Testis (tissue), 3 donors: Measurements from ENCODE around the gene ARRDC5. TPM values are rescaled to one million over a fixed set of nuclear protein-coding genes. Genes with fewer than 3 reads are reported as not detected.
"Not testable (repeated sequence)": the region's sequence is repeated elsewhere in the genome, so short reads cannot be mapped to it uniquely, and the experiment has no call there.

Source experiments
- DNase-seq: peaks from one replicate; pipeline ENCODE4 v3.0.0-alpha.2; 2019
- H3K27ac ChIP-seq, 2 donors: fragments of 200-600 bp; sonication (generic); one replicate each; pipeline ENCODE4 v1.5.1; 2019
- H3K27me3 ChIP-seq: fragments of 200-600 bp; sonication (generic); one replicate; pipeline ENCODE4 v1.5.1; 2019
- H3K36me3 ChIP-seq: fragments of 200-600 bp; sonication (generic); one replicate; pipeline ENCODE4 v1.5.1; 2017; ENCODE audit warnings: low read depth; ENCODE audit errors: missing control alignments
- H3K4me1 ChIP-seq: fragments of 200-600 bp; sonication (generic); one replicate; pipeline ENCODE4 v1.5.1; 2019
- H3K4me3 ChIP-seq, 2 donors: fragments of 200-600 bp; sonication (generic); one replicate each; pipeline ENCODE4 v1.5.1; 2017 to 2019
- H3K9me3 ChIP-seq: fragments of 200-600 bp; sonication (generic); one replicate; pipeline ENCODE4 v1.5.1; 2017
- POLR2A ChIP-seq: fragments of 450-650 bp; IDR thresholded peaks from one replicate; pipeline ENCODE4 v1.6.1; 2017; ENCODE audit warnings: antibody characterized with exemption, mild to moderate bottlenecking, moderate library complexity
- WGBS, 2 donors: methylation state at CpG; one replicate each; pipeline ENCODE4 v1.1.5; 2018; 5-methylcytosine and 5-hydroxymethylcytosine counted together
- intact Hi-C: fragments of 100-400 bp; cut with DNase I; formaldehyde crosslinking; loops from one replicate; pipeline ENCODE4 v1.15.1; 2023; ENCODE audit warnings: low total_unique reads
- polyA plus RNA-seq: library from polyadenylated mRNA; stranded (reverse); fragments of 350-450 nt; fragmentation: Illumina TruSeq; extraction: RNeasy Lipid Tissue Mini Kit (QIAGEN cat#74804); gene quantifications from one replicate; pipeline ENCODE4 v1.2.3, GENCODE V29; 2014; ENCODE audit warnings: low read depth, low replicate concordance; ENCODE audit not compliant: insufficient read depth
- total RNA-seq, 2 donors: library from RNA; depleted of rRNA; stranded (reverse); fragments of >200 nt; gene quantifications; one replicate each; pipeline ENCODE4 v1.2.3, GENCODE V29; 2016
- TF ChIP-seq, protein P1 (sequence below), 3 experiments: fragments of 450-650 bp in 2 of 3; fragments of 200-600 bp in 1 of 3; sonication (generic) in 1 of 3; IDR thresholded peaks; one replicate each; pipeline ENCODE4 v1.5.1; 2016 to 2019; ENCODE audit warnings: antibody characterized with exemption in 3 of 3, mild to moderate bottlenecking in 2 of 3, moderate library complexity in 1 of 3

The ARRDC5 gene
- total and polyA plus RNA-seq, 3 donors from 2014 or later: 8.7 to 26.2 (median 17.4) TPM

DNA sequence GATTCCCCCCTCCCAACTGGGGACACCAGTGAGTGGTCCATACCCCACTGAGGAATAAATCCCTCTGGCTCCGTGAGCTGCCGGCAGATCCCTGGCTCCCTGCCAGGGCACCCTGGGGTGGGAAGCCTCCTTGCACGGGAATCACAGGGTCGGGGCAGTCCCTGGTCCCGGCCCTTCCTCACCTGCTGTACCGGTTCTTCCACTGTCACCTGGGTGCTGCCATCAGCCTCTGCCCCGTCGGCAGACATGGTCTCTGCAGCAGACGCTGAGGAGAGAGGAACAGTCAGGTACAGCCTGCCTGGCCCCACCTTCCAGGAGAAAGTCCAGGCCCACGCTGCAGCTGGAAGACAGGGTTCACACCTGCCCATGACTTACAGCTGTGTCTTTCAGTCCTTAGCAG, 41.5 kb downstream of the ARRDC5 start:
- Histone ChIP-seq H3K27me3 (no peaks in the 10 kb centered on the region), H3K4me3 (no peak overlapping the region), H3K36me3 (no peaks in the 10 kb centered on the region), H3K9me3 (no peaks in the 10 kb centered on the region), H3K27ac (no peak overlapping the region), H3K4me1 (peaks cover 5% of the 10 kb centered on the region)
- no peak for DNase-seq
- WGBS, 2 donors: 71 to 83% methylated on average over 8 to 10 of the region's 10 CpGs
- no peak for TF ChIP-seq POLR2A
- TF ChIP-seq, protein P1, sequence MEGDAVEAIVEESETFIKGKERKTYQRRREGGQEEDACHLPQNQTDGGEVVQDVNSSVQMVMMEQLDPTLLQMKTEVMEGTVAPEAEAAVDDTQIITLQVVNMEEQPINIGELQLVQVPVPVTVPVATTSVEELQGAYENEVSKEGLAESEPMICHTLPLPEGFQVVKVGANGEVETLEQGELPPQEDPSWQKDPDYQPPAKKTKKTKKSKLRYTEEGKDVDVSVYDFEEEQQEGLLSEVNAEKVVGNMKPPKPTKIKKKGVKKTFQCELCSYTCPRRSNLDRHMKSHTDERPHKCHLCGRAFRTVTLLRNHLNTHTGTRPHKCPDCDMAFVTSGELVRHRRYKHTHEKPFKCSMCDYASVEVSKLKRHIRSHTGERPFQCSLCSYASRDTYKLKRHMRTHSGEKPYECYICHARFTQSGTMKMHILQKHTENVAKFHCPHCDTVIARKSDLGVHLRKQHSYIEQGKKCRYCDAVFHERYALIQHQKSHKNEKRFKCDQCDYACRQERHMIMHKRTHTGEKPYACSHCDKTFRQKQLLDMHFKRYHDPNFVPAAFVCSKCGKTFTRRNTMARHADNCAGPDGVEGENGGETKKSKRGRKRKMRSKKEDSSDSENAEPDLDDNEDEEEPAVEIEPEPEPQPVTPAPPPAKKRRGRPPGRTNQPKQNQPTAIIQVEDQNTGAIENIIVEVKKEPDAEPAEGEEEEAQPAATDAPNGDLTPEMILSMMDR (IDR thresholded peaks at IDR 0.05): no peak
- intact Hi-C loops: no loop called here

DNA sequence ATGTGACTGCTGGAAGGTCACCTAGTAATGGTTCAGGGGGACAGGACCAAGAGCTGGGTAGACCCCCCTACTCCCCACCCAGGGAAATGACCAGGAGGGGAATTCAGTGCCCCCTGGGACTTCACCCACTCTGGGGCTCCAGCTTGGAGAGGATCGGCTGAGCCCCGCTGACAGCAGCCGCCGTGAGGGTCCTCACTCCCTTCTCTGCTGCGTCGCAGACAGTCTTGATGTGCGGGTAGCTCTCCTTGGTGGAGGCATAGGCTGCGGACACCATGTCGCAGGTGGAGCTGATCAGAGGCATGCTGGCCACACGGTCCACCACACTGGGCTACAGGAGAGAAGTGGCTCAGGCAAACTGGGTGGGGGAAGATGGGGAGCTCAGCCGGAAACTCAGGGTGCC, 43.0 kb downstream of the ARRDC5 start:
- H3K4me3 ChIP-seq: no peak overlapping the region
- no peaks in the 10 kb centered on the region for H3K9me3 ChIP-seq
- WGBS, 2 donors: 94 to 96% methylated on average over 5 to 11 of the region's 11 CpGs
- peaks cover 13% of the 10 kb centered on the region for H3K4me1 ChIP-seq
- no peaks in the 10 kb centered on the region for H3K36me3 ChIP-seq
- no peak overlapping the region for H3K27ac ChIP-seq
- no peaks in the 10 kb centered on the region for H3K27me3 ChIP-seq
- DNase-seq: no peak
- intact Hi-C loops: no loop called here
- TF ChIP-seq, protein P1 (IDR thresholded peaks at IDR 0.05): no peak
- TF ChIP-seq POLR2A: no peak

DNA sequence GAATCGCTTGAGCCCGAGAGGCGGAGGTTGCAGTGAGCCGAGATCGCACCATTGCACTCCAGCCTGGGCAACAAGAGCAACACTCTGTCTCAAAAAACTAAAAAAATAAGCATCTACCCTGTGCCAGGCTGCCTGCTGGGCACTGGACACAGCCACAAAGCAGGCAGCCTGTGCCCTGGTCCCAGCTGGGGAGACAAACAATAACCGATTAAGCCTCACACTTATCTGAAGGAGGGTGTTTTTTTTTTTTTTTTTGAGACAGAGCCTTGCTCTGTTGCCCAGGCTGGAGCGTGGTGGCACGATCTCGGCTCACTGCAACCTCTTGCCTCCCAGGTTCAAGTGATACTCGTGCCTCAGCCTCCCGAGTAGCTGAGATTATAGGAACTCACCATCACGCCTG, 46.2 kb downstream of the ARRDC5 start:
- DNase-seq: peak; percentile 43
- H3K36me3 ChIP-seq, H3K9me3 ChIP-seq, H3K4me3 ChIP-seq, H3K27me3 ChIP-seq, intact Hi-C loops: not testable (repeated sequence)
- WGBS, 2 donors: 79 to 82% methylated on average over 11 to 12 of the region's 12 CpGs
- H3K4me1 ChIP-seq: peaks cover 15% of the 10 kb centered on the region
- H3K27ac ChIP-seq: peak overlapping the region; percentile 56 to 59

DNA sequence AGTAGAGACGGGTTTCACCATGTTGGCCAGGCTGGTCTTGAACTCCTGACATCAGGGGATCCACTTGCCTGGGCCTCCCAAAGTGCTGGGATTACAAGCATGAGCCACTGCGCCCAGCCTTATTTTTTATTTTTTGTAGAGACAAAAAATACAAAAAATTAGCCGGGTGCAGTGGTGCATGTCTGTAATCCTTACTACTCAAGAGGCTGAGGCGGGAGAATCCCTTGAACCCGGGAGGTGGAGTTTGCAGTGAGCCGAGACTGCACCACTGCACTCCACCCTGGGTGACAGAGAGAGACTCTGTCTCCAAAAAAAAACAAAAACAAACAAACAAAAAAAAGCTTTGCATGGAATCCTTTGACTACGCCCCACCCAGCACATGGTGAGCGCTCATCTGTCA, 49.2 kb downstream of the ARRDC5 start:
- H3K4me1 ChIP-seq: peaks cover 15% of the 10 kb centered on the region
- H3K36me3 ChIP-seq, H3K4me3 ChIP-seq, H3K27ac ChIP-seq, H3K27me3 ChIP-seq, DNase-seq, H3K9me3 ChIP-seq: not testable (repeated sequence)
- 79 to 93% methylated on average over 8 of the region's 8 CpGs for WGBS, 2 donors
- intact Hi-C loops: loop anchor here (5.0 kb wide), 1 partner anchor 41 kb away; no protein-coding TSS in a partner anchor

DNA sequence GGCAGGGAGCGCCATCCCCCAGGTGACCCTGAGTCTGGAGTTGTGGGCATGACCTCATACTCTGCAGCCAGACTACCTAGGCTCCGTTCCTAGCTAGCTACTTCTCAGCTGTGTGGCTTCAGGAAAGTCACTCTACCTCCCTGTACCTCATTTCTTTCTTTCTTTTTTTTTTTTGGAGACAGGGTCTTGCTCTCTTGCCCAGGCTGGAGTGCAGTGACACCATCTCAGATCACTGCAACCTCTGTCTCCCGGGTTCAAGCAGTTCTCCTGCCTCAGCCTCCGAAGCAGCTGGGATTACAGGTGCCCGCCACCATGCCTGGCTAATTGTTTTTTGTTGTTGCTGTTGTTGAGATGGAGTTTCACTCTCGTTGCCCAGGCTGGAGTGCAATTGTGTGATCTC, 50.2 kb downstream of the ARRDC5 start:
- WGBS, 2 donors: 93 to 97% methylated on average over 6 of the region's 6 CpGs
- no peak for DNase-seq
- Histone ChIP-seq H3K9me3 (no peaks in the 10 kb centered on the region), H3K27me3 (no peaks in the 10 kb centered on the region), H3K27ac (no peak overlapping the region), H3K4me1 (peaks cover 15% of the 10 kb centered on the region), H3K4me3 (no peak overlapping the region), H3K36me3 (no peaks in the 10 kb centered on the region)
- intact Hi-C loops: loop anchor here (5.0 kb wide), 1 partner anchor 40 kb away; no protein-coding TSS in a partner anchor
- TF ChIP-seq, protein P1 (IDR thresholded peaks at IDR 0.05): no peak
- no peak for TF ChIP-seq POLR2A

DNA sequence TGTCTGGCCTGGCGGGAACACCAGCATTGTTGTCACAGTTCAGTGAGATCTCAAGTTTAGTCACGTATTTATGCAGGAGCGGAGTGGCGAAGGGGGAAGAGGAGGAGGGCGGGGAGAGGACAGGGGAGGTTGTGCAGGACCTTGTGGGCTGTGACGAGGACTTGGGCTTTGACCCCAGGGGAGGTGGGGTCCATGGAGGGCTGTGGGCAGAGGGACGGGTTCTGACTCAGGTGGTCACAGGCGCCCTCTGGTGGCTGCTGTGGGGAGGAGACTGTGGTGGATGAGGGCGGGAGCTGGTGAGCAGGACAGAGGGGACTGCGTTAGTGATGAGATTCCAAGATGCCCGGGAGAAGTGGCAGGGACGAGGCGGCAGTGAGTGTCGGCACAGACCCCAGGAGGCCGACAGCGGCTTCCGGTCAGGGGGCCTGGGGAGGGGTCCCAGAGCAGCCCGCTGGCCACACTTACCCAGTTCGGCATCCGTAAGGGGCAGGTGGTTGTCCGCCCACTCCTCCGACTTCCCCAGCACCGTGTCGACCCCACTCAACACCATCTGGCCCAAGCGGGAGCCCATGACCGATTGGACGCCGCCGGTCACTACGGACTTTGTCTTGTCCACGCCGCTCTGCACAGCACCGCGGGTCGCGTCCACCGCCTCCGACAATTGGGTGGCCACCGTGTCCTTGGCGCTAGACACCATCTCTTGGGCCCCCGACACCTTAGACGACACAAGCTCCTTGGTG, 51.0 kb downstream of the ARRDC5 start:
- no peaks in the 10 kb centered on the region for H3K9me3 ChIP-seq
- no peak overlapping the region for H3K4me3 ChIP-seq
- intact Hi-C loops: loop anchor here (5.0 kb wide), 1 partner anchor 39 kb away; no protein-coding TSS in a partner anchor
- no peak overlapping the region for H3K27ac ChIP-seq
- TF ChIP-seq POLR2A: no peak
- TF ChIP-seq, protein P1 (IDR thresholded peaks at IDR 0.05): peak; percentile 51 to 79 (median 68)
- 77 to 83% methylated on average over 33 to 42 of the region's 42 CpGs for WGBS, 2 donors
- H3K36me3 ChIP-seq: no peaks in the 10 kb centered on the region
- H3K4me1 ChIP-seq: peaks cover 15% of the 10 kb centered on the region
- peak; percentile 65 for DNase-seq
- H3K27me3 ChIP-seq: no peaks in the 10 kb centered on the region
